Esophagus squamous epithelium (tissue), 5 donors: Measurements from ENCODE around the gene EIF5AL1. TPM values are rescaled to one million over a fixed set of nuclear protein-coding genes. Genes with fewer than 3 reads are reported as not detected.

Source experiments
- DNase-seq: peaks from one replicate; lab custom pipeline; 2025; lab: John Stamatoyannopoulos, UW
- H3K27ac ChIP-seq, 4 donors: fragments of 200-600 bp; sonication (generic); one replicate each; pipeline ENCODE4 v1.5.1; 2016 to 2019; ENCODE audit warnings: mild to moderate bottlenecking in 1 of 4
- H3K27me3 ChIP-seq, 4 donors: fragments of 200-600 bp; sonication (generic); 1 replicate in 3 of 4; 2 replicates in 1 of 4; pipeline versions ENCODE4 v1.5.1 to v1.6.0; 2017 to 2021; ENCODE audit warnings: antibody characterized with exemption in 1 of 4
- H3K36me3 ChIP-seq, 3 donors: fragments of 200-600 bp; sonication (generic); one replicate each; pipeline ENCODE4 v1.5.1; 2016 to 2019
- H3K4me1 ChIP-seq, 3 donors: fragments of 200-600 bp; sonication (generic); one replicate each; pipeline ENCODE4 v1.5.1; 2017 to 2019
- H3K4me3 ChIP-seq, 4 donors: fragments of 200-600 bp; sonication (generic); 1 replicate in 3 of 4; 2 replicates in 1 of 4; pipeline ENCODE4 v1.5.1; 2016 to 2019; ENCODE audit warnings: mild to moderate bottlenecking in 2 of 4, moderate library complexity in 1 of 4
- H3K9me3 ChIP-seq, 3 donors: fragments of 200-600 bp; sonication (generic); one replicate each; pipeline ENCODE4 v1.5.1; 2016 to 2019
- CTCF ChIP-seq, 6 experiments: fragments of 450-650 bp in 4 of 6; fragments of 200-600 bp in 2 of 6; sonication (generic) in 2 of 6; IDR thresholded peaks; one replicate each; pipeline ENCODE4 v1.5.1; 2016 to 2019; ENCODE audit warnings: antibody characterized with exemption in 6 of 6, mild to moderate bottlenecking in 4 of 6, moderate library complexity in 4 of 6
- POLR2A ChIP-seq, 4 donors: fragments of 450-650 bp; IDR thresholded peaks; one replicate each; pipeline ENCODE4 v1.6.1; 2017; ENCODE audit warnings: antibody characterized with exemption in 4 of 4, mild to moderate bottlenecking in 4 of 4, moderate library complexity in 3 of 4
- WGBS, 2 donors: methylation state at CpG; one replicate each; pipeline ENCODE4 v1.1.5; 2018; 5-methylcytosine and 5-hydroxymethylcytosine counted together
- intact Hi-C: fragments of 100-400 bp; cut with DNase I; formaldehyde crosslinking; loops from one replicate; pipeline ENCODE4 v1.15.0; 2022
- small RNA-seq, 4 donors: library from RNA; depleted of rRNA; stranded (forward); fragments of <200 nt; gene quantifications; one replicate each; pipeline ENCODE3, GENCODE V24; 2016
- total RNA-seq, 4 donors: library from RNA; depleted of rRNA; stranded (reverse); fragments of >200 nt; gene quantifications; one replicate each; pipeline ENCODE4 v1.1.0, GENCODE V29; 2016
- donor health status: DM: yes; HTN: yes; CAD: no.

EIF5AL1 gene
- total RNA-seq, 4 donors from 2014 or later = 0.32 to 0.70 (median 0.42) TPM

DNA sequence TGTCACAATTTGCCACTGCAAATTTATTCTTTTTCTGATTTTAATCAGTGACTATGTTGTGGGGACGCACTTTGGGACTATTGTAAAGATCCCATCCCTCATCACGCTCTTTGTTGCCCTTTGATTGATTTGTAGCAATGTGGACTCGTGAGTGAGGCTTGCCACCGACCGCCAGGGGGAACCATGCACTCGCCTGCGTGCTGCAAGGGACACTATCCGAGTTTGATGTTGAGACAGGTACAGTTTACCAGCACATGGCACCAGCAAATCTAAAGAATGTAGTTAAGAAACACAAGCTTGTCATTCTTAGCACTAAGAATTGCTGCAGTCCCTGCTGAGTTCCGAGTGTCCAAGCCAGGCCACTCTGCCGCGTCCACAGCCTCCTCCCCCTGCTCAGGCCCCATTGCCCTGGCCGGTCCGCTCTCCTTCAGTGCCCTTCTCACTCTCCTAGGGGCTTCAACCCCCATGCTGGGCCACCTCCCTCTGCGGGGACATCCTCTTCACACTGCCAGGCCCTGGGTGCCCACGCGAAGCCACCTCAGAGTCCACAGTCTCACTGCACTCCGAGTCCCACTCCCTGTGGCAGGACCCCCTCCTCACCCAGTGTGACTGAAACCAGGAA lies 49.9 kb downstream of the EIF5AL1 start:
- H3K9me3 ChIP-seq = no peaks in the 10 kb centered on the region
- intact Hi-C loops = no loop called here
- TF ChIP-seq CTCF (IDR thresholded peaks at IDR 0.05) (peak; percentile 47 to 77 (median 62)), POLR2A (IDR thresholded peaks at IDR 0.05) (no peak)
- 15 to 26% methylated on average over 16 of the region's 17 CpGs for WGBS, 2 donors
- no peaks in the 10 kb centered on the region for H3K36me3 ChIP-seq
- DNase-seq = peak; percentile 3
- no peak overlapping the region for H3K27ac ChIP-seq
- H3K27me3 ChIP-seq = peaks cover 0 to 11% (median 0%) of the 10 kb centered on the region in 4 donors
- H3K4me1 ChIP-seq = peaks cover 0 to 8% (median 0%) of the 10 kb centered on the region in 3 donors
- H3K4me3 ChIP-seq = no peak overlapping the region

GRCh38 chr10:79563426-79563825 lies 51.1 kb downstream of the EIF5AL1 start:
- no peaks in the 10 kb centered on the region for H3K36me3 ChIP-seq
- no peak overlapping the region for H3K27ac ChIP-seq
- TF ChIP-seq POLR2A (IDR thresholded peaks at IDR 0.05) (no peak), CTCF (IDR thresholded peaks at IDR 0.05) (no peak)
- DNase-seq = no peak
- no peaks in the 10 kb centered on the region for H3K9me3 ChIP-seq
- 27 to 75% methylated on average over 4 of the region's 4 CpGs for WGBS, 2 donors
- no peak overlapping the region for H3K4me3 ChIP-seq
- peaks cover 0 to 8% (median 0%) of the 10 kb centered on the region in 3 donors for H3K4me1 ChIP-seq
- H3K27me3 ChIP-seq = peaks cover 0 to 15% (median 0%) of the 10 kb centered on the region in 4 donors
- intact Hi-C loops = no loop called here

Small RNA genes lying within 50 kb of the gene (small RNA-seq; reads per million reads assigned to genes)
- gene BX248123.2 (0 reads per million in 4 donors), gene RPS12P18 (0 reads per million in 4 donors)

Other genes with a start within 250 kb of the EIF5AL1 start
- 100 to 1,000 TPM in 1 of 4 donors, 10 to 100 TPM in 3; 40.2 to 141 (median 56.6) TPM for gene PPIF, start 165.1 kb upstream of the EIF5AL1 start, total RNA-seq
- gene ZCCHC24, start 66.9 kb upstream of the EIF5AL1 start, total RNA-seq = 10 to 100 TPM in 1 of 4 donors, 1 to 10 TPM in 3; 2.2 to 26.1 (median 6.4) TPM
- under 1 TPM in 1 of 4 donors, not detected in 3; 0.27 TPM for gene SFTPA2, start 47.9 kb downstream of the EIF5AL1 start, total RNA-seq
- not detected for gene SFTPA1, start 98.4 kb downstream of the EIF5AL1 start, total RNA-seq
- 1 to 10 TPM in 1 of 4 donors, under 1 TPM in 1, not detected in 2; 0.70 to 1.5 TPM for gene NUTM2B, start 190.7 kb downstream of the EIF5AL1 start, total RNA-seq